IMR-90 (cell line): ENCODE results near the gene CCN5.

Source experiments
- CTCF ChIP-seq: conservative IDR thresholded peaks from 2 replicates; pipeline ENCODE4 v1.5.1; 2012; ENCODE audit warnings: mild to moderate bottlenecking, low read depth, low read length, improper control_type of control experiment
- ELK1 ChIP-seq: fragments of 150-350 bp; IDR thresholded peaks from 2 replicates; pipeline ENCODE4 v1.6.1; 2016; ENCODE audit warnings: low read depth, mild to moderate bottlenecking, low read length, moderate library complexity, borderline replicate concordance
- POLR2A ChIP-seq: IDR thresholded peaks from 2 replicates; pipeline ENCODE4 v1.6.1; 2012; ENCODE audit warnings: mild to moderate bottlenecking, low read depth, low read length
- RAD21 ChIP-seq: IDR thresholded peaks from 2 replicates; pipeline ENCODE4 v1.6.1; 2012; ENCODE audit warnings: low read length, improper control_type of control experiment
- RFX5 ChIP-seq: IDR thresholded peaks from 2 replicates; pipeline ENCODE4 v1.8.0; 2012; ENCODE audit warnings: low read depth, mild to moderate bottlenecking, low read length, moderate library complexity
- SMC3 ChIP-seq: fragments of 150-350 bp; IDR thresholded peaks from 2 replicates; pipeline ENCODE4 v1.6.1; 2016; ENCODE audit warnings: low read depth, mild to moderate bottlenecking, antibody characterized with exemption, low read length, moderate library complexity
- USF2 ChIP-seq: fragments of 150-350 bp; IDR thresholded peaks from 2 replicates; pipeline ENCODE4 v1.6.1; 2017; ENCODE audit warnings: mild to moderate bottlenecking, antibody characterized with exemption, low read length, low read depth

- TF ChIP-seq CTCF (no peak), RAD21 (no peak), SMC3 (no peak), RFX5 (no peak), POLR2A (no peak), USF2 (no peak), ELK1 (no peak)
These were observed 535 bp downstream of the CCN5 start for GRCh38 chr20:44715499-44716308.
